Kasumi-1 (cell line): Measurements from ENCODE around the gene ARSJ.

Experiments
- DNase-seq, 2 experiments: peaks; one replicate each; lab custom pipeline; 2025; lab: John Stamatoyannopoulos, UW

The ARSJ gene

GRCh38 chr4:113987382-113987941 is 8.0 kb upstream of the ARSJ start:
- DNase-seq, result no peak

- DNase-seq, result no peak
Measured at GRCh38 chr4:113982181-113982580, 2.7 kb upstream of the ARSJ start.

DNA sequence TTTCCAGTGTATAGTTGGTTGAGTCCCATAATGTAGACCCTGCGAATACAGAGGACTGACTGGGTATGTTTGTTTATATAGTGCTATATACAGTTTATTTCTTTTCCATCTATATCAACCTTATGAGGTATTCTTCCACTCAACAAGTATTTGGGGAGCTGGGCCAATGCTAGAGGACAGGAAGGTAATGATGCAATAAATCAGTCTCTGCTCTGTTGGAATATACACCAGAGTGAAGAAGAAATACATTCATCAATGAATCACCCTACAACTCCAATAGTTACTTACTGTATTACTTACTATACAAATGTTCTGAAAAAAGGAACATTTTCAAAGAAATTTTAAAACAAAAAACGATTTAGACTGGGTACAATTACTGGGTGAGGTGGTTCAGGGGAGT is 2.1 kb upstream of the ARSJ start:
- DNase-seq, result no peak

- DNase-seq, result no peak
Measured at GRCh38 chr4:113979905-113980615, 613 bp upstream of the ARSJ start.

GRCh38 chr4:113978561-113979147 is 793 bp downstream of the ARSJ start:
- DNase-seq, result no peak

GRCh38 chr4:113978105-113978504 is 1.3 kb downstream of the ARSJ start:
- DNase-seq, result no peak

DNA sequence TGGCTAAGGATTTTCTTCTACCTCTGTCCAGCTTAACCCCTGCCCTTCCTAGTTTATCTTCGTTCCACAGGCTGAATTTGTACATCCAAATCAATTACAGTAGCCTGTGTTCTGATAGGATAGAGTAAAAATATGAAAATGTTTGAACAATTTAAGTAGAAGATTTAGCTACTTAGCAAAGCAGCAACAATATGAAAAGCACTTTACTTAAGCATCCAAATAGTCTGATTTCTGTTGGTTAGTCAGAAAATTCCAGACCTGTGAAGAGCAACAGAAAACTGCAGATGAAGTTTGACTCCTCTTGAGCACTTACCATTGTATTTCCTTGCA is 2.0 kb downstream of the ARSJ start:
- no peak for DNase-seq

DNA sequence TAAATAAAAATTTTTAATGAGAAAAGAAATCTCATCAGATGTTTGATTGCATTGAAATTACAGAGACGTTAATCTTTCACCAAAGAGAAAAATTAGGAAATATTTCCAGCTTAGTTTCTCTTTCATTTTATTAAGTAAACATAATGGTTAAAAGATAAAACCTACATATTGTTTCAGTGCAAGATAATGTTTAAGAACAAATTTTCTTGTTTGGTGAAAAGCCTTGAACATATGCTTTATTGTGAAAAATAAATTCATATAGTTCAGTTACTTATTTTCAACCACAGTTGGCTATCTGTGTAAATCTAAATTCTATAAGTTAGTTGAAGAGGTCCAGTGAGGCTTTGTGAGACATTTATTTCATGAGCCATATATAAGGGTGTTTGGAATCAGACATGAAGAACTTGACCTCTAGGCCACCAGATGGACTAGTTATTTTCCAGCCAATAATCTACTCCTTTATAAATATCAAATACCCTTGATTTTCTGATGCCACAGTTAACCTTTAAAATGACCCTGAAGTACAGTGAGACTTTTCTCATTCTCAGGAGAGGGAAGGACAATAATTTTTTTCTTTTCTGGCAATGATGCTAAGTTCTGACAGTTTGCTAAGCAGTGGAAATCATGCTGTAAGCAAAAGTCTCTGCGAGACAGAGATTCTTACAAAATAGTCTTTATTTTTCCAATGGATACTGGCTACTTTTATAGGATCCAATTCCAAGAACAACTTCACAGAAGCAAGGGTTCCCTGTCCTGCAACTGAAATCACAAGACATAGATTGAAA is 2.5 kb downstream of the ARSJ start:
- no peak for DNase-seq

DNA sequence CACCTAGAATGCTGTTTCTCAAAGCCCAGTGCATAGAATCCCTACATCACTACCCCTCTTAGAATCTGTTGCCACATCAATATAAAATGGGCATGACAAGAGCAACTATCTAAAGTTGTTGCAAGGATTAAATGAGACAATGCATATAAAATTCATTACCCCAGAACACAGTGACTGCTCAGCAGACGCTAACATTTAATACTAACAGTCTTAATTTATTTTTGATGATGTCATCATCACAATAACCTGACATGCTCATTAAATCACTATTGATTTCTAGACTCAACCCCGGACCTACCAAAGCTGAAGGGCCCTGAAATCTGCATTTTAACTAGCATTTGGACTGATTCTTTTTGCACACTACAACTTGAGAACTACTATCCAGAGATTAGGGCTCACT is 3.9 kb downstream of the ARSJ start:
- no peak for DNase-seq

DNA sequence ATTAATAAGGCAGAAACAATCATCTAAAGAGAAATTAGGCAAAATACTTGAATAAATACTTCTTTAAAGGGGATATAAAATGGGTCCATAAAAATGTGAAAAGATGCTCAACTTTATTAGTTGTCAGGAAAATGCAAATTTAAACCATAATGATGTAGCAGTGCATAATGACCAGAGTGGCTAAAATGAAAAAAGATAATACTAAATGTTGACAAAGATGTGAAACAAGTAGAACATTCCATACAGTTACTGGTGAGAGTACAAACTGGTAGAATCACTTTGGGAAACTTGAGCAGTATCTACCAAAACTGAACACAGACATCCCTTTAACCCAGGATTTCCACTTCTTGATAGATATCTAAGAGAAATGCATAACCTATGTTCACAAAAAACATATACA is 5.0 kb downstream of the ARSJ start:
- no peak for DNase-seq

DNA sequence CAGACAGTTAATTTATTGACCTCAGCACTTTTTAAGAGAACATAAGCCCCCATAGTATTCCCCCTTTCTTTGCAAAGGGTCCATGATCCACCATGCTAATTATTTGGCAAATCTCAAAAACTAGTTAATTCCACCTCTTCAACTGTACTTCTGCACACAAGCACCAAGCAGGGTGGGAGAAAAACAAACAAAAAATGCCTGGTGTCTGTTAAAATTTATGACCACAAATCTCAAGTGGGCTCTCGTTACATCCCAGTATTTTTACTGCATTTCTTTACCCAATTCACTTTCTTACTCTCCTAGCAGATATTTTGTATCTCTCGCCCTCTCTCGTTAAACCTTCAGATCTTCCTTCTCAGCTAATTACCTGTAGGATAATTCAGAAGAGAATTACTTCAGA is 6.1 kb downstream of the ARSJ start:
- DNase-seq, result no peak

DNA sequence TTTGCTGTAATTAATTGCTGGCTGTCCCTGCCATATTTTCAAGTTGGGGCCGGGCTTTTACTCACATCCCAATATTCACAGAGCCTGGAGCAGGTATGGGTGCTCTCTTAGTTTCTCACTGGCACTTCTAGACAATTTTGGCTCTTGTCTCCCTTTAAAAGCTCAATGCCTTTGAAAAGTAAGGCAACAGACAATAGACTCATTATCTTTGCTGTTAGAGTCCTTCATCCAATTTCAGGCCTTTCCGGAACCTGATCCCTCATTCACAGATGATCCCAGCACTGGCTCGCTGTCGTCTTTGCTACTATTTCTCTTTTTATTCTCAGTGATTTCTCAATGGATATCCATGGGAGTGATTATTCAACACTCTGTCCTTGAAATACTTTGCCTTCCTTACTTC is 6.7 kb downstream of the ARSJ start:
- DNase-seq, result no peak

GRCh38 chr4:113971706-113972360 is 7.6 kb downstream of the ARSJ start:
- no peak for DNase-seq

GRCh38 chr4:113969709-113970334 is 9.6 kb downstream of the ARSJ start:
- DNase-seq, result no peak

DNA sequence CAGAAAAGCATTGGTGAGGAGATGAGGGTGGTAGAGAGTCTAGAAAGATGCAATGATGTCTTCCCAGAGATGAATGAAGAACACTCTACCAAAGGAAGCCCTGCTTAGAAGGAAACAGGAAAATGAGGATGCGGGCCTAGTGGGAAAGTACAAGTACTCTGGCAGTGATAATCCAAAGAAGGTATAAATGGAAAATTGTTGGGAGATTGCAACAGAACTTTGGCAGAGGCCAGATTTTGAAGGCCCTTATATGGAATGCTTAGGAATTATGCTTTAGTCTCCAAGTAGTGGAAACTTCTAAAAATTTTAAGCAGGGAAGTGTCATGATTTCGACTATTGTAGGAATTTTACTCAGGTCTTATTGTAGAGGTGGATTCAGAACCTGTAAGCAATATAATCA is 11.0 kb downstream of the ARSJ start:
- DNase-seq, result no peak

GRCh38 chr4:113967687-113968086 is 11.8 kb downstream of the ARSJ start:
- no peak for DNase-seq

GRCh38 chr4:113962719-113963265 is 16.7 kb downstream of the ARSJ start:
- no peak for DNase-seq

GRCh38 chr4:113962016-113962347 is 17.5 kb downstream of the ARSJ start:
- no peak for DNase-seq

DNA sequence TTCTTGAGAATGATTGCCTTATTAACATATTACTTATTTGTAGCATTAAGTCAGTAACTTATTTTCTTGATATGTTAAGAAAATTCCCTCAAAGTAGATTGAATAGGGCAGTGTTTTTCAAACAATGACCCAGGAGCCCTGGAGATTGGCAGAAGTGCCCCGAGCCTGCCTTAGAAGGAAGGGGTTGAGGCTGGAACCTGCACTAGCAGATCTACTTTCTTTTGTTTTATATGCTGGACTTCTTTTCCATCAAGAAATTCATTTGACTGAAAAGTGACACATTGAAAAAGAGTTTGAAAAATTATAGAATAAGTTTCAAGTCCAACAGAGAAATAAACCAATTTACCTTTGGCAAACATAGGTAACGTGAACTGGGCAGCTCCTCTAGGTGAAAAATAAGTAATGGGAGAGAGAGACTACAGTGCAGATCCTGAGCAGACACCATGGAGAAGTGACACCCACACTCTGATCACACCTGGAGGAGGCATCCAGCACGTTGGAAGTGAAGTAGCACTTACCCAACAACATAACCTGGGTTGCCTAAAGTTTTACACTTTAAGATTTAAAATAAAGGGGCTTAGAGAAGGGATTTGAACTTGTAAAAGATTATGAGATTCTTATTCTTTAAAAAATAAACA is 18.6 kb downstream of the ARSJ start:
- no peak for DNase-seq

GRCh38 chr4:113959539-113959937 is 19.9 kb downstream of the ARSJ start:
- DNase-seq, result no peak

DNA sequence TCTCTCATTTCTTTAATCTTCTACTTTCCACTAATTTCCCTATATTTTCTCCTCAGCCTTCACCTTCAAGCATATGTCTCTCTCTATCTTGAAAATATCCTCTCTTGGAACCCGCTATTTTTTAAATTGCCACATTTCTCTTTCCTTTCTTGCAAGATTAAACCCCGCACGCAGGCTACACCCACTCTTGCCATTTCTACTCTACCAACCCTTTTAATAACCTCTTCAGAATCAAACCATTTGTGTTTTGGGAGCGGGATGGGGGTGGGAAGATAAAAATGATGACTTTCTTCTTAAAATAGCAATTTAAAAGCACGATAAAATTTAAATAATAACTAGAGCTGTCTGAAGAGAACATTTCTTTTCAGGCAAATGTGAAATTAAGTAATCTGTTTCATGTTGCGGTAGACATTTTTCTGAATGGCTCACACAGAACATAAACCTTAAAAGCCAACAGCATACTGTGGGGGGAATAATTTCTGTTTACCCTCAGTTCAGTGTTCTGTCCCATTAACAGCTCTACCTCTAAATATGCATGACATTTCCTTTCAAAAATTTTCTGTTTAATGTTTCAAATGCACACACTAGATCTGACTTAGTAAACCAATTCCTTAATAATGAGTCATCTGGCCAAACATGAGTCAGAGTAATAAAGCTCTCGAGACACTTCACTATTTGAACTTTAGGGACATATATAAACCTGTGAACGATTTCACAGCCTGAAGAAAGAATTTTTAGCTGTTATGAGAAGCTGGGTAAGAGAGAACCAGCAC is 20.5 kb downstream of the ARSJ start:
- peak in 1 of 2 experiments; percentile 10 for DNase-seq
